ENCODE results near the gene PPP2R3A.
A peak's percentile ranks its signal among the peaks of the same experiment; 100 is the strongest.
"Not testable (repeated sequence)": the region's sequence is repeated elsewhere in the genome, so short reads cannot be mapped to it uniquely, and the experiment has no call there.

The PPP2R3A gene

DNA sequence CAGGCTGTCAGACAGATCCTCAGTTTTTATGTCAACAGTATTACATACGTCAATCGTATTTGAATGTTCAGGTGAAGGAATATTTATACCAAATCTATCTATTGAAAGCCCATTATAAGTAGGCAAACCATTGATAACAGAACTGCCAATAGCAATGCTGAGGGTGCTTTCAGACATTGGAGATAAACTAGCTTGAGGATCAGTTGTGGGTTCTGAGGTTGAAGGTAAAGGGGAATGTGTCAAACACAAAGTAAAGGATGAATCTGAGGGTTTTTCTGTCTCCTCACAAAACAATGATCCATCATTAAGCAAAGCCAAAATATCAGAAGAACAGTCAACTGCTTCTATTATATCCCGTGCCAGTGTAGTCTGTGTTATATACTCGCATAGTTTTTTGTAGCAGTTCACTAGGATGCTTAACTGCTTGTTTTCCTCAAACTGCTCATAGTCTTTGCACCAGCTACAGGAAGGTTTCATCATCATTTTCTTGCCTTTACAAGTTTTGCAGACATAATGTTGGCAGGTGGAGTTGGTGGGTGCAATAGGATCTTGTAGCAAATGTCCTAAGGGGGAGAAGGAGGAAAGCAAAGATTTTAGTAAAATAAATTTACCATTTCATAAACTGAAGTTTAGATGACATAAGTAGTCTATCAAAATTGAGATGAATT lies 186.8 kb downstream of the PPP2R3A start:
- DNase-seq (ENCODE audit: low read depth in 2 of 2): no peak

DNA sequence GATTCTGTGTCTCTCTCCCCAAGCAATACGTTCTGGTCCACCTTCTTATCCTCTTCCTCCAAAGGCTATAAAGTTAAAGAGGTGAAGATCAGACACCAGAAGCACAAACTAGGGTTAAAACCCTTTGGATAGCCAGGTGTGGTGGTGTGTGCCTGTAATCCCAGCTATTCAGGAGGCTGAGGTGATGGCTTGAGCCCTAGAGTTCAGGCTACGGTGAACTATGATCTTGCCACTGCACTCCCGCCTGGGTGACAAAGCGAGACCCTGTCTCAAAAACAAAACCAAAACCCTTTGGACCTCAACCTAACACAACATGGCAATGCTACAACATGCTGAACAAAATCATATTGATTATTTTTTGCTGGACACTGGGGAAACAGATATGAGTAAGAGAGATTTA lies 187.4 kb downstream of the PPP2R3A start:
- no peak for DNase-seq (ENCODE audit: low read depth in 2 of 2)

DNA sequence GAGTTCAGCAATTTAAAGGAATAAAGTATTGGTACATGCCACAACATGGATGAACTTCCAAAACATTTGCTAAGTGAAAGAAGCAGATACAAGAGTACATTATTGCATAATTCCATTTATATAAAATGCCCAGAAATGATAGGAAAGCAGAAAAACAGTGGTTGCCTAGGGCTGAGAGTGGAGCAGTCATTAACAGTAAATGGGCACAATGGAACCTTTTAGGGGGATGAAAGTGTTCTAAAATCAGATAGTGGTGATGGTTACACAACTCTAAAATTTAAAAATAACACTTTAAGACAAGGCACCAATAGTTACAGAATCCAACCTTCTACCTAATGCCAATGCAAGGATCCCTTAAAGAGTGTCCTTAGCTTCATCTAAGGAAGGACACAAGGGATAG lies 196.0 kb downstream of the PPP2R3A start:
- DNase-seq (ENCODE audit: low read depth in 2 of 2): no peak

DNA sequence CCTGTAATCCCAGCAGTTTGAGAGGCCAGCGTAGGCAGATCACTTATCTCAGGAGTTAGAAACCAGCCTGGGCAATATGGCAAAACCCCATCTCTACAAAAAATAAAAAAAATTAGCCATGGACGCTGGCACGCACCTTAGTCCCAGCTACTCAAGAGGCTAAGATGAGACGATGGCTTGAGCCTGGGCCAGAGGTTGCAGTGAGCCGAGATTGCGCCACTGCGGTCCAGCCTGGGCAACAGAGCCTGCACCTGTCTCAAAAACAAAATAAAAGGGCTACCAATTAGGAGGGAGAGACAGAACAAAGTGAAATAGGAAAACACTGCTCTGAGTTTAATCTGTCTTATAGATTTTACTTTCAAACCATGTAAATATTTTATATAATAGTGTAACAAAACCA lies 196.8 kb downstream of the PPP2R3A start:
- DNase-seq (ENCODE audit: low read depth in 2 of 2): no peak

DNA sequence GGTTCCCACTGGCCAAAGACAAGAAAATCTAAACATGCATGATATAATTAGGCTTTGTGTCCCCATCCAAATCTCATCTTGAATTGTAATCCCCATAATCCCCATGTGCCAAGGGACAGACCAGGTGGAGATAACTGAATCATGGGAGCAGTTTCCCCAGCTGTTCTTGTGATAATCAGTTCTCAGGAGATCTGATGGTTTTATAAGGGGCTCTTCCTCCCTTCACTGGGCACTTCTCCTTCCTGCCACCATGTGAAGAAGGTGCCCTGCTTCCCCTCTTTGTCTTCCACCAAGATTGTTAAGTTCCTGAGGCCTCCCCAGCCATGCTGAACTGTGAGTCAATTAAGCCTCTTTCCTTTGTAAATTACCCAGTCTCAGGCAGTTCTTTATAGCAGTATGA lies 198.1 kb downstream of the PPP2R3A start:
- DNase-seq (ENCODE audit: low read depth in 2 of 2): not testable (repeated sequence)

DNA sequence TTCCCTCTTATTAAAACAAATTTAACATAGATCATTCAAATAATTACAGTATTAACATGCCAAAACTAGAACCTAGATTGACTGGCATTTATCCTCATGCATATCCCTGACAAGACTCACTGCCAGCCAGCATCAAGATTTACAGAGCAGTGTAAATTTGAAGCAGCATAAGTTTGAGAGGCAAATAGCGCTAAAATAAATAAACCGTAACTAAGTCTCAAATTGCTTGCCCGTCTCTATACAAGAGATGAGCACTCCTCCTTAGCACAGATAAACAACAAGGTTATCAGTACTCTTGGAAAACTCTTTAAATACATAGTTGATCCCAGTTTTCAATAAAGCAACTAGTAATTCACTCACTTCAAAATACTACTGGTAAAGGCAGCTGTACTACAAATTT lies 201.0 kb downstream of the PPP2R3A start:
- no peak for DNase-seq (ENCODE audit: low read depth in 2 of 2)

DNA sequence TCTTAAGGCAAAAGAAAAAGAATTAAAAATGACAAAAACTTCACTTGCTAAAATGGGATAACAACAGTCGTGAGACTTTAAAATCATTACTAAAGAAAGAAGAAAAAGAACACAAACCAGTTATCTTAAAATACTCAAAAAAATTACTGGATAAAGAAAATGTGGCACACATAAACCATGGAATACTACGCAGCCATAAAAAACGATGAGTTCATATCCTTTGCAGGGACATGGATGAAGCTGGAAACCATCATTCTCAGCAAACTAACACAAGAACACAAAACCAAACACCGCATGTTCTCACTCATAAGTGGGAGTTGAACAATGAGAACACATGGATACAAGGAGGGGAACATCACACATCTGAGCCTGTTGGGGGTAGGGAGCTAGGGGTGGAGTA lies 202.7 kb downstream of the PPP2R3A start:
- not testable (repeated sequence) for DNase-seq (ENCODE audit: low read depth in 2 of 2)

DNA sequence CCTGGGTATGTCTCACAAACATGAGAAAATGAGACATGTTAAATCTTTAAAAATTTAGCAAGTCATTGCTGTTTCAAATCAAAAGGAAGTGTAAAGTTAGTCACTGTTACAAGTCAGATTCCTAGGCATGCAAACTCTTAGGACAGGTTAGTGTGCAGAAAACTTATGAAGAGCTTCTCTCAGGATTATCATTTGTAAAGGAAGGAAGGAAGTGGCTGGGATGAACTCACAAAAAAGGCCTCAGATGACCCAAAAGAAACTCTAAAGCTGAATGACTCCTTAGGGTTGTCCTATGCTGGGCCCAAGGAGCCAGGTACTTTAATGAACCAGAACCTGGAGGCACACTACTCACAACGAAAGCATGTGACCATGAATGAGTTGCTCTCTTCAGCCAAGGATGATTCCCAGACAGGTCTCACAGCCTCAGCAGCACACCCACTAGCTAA lies 205.6 kb downstream of the PPP2R3A start:
- DNase-seq (ENCODE audit: low read depth in 2 of 2): no peak

DNA sequence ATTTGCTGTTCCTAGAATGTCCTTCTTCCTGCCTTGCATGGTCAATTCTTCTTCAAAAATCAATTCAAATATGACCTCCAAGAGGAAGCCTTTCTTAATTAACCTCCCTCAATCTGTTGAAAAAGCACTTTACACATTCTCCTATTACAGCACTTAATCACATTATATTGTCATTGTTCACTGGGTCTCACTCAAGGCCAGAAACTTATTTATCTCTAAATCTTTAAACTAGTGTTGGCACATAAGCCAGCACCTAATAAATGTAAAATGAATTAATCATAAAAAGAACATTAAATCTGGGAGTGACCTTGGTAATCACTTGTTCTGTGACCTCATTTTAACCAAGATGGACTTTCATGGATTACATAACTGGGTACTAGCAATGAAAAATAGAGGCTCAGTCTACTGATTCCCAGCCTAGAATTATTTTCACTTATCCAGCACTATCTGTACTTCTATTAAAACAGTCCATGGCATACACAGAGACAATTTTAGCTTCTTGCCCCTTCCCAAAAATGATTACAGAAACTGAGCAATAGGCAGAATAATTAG lies 208.5 kb downstream of the PPP2R3A start:
- no peak for DNase-seq (ENCODE audit: low read depth in 2 of 2)

DNA sequence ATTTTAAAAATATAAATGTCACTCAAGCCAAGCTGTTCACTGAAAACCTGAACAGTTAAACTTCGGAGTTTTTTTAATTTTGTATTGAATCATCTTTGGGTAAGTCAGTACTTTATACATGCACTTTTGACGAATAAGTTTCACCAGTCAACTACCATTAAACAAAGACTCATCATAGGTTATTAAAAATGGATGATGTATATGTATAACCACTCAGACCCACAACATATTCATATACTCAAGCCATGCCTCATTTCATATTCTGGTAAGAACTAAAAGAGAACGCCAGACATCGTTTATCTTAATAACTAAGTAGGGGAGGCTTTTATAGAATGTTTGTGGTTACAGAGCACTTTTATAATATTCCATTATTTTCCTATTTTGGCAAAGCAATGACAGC lies 212.3 kb downstream of the PPP2R3A start:
- no peak for DNase-seq (ENCODE audit: low read depth in 2 of 2)

DNA sequence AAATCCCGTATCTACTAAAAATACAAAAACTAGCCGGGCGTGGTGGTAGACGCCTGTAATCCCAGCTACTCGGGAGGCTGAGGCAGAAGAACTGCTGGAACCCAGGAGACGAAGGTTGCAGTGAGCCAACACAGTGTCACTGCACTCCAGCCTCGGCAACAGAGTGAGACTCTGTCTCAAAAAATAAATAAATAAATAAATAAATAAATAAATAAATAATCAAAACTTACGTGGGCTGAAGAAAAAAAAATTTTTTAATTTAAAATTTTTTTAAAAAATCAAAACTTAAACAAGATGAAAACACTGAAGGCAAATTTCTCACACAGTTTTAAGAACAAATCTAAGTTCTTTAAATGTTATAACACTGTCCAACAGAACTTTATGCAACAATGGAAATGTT lies 216.2 kb downstream of the PPP2R3A start:
- no peak for DNase-seq (ENCODE audit: low read depth in 2 of 2)

DNA sequence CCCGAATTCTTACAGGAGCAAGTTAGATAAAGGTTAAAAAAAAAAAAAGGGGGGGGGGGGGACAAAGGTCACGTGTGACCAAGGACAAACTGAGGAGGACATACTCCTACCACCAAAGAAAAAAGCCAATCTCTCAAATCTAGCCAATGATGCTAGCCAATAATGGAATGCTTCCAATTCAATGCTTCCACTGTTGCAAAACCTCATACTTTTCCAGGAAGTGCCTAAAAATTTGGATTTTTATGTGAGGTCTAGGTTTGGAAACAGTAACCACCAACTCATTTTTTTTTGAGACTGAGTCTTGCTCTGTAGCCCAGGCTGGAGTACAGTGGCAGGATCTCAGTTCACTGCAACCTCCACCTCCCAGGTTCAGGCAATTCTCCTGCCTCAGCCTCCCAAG lies 219.2 kb downstream of the PPP2R3A start:
- no peak for DNase-seq (ENCODE audit: low read depth in 2 of 2)

DNA sequence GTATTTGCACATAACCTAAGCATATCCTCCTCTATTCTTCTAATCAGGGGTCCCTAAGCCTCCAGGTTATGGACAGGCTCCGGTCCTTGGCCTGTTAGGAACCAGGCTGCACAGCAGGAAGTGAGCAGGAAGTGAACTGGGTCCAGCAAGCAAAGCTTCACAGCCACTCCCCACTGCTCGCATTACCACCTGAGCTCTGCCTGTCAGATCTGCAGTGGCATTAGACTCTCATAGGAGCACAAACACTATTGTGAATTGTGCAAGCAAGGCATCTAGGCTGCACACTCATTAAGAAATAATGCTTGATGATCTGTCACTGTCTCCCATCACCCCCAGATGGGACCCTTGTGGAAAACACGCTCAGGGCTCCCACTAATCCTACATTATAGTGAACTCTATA lies 220.8 kb downstream of the PPP2R3A start:
- DNase-seq (ENCODE audit: low read depth in 2 of 2): no peak

DNA sequence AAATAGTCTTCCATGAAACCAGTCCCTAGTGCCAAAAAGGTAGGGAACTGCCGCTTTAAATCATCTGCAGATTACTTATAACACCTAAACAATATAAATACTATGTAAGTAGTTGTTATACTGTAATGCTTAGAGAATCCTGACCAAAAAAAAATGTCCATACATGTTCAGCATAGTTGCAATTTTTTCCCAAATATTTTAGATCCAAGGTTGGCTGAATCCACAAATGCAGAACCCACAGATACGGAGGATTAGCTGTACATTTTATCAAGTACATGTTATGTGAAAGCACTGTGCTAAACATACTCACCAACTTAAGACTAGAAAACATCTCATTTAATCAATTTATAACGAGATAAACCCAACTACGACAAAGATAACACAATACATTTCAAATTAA lies 221.3 kb downstream of the PPP2R3A start:
- DNase-seq (ENCODE audit: low read depth in 2 of 2): no peak

DNA sequence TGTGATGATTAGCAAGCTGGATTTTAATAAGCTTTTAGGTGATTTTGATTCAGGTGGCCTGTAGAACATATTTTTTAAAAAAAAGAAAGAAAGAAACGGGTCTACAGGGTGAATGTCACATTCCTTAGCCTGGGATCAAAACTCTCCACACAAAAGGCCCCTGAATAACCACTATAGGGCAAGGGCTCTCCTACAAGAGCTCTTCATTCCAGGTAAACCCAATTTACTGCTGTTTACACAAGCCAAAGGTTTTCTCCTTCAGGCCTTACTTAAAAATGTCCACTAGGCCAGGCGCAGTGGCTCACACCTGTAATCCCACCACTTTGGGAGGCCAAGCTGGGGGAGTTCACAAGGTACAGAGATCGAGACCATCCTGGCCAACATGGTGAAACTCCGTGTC lies 222.3 kb downstream of the PPP2R3A start:
- no peak for DNase-seq (ENCODE audit: low read depth in 2 of 2)

DNA sequence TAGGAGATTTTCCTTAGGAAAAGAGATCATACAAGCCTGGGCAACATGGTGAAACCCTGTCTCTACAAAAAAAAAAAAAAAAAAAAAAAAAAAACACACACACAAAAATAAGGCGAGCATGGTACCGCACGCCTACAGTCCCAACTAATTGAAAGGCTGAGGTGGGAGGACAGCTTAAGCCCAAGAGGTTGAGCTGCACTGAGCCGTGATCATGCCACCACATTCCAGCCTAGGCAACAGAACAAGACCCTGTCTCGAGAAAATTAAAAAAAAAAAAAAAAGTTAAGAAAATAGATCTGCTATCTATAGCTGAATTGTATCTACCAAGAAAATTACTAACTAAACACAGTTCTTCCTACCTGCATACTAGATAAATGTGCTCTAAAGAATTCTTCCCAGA lies 223.5 kb downstream of the PPP2R3A start:
- DNase-seq (ENCODE audit: low read depth in 2 of 2): no peak

DNA sequence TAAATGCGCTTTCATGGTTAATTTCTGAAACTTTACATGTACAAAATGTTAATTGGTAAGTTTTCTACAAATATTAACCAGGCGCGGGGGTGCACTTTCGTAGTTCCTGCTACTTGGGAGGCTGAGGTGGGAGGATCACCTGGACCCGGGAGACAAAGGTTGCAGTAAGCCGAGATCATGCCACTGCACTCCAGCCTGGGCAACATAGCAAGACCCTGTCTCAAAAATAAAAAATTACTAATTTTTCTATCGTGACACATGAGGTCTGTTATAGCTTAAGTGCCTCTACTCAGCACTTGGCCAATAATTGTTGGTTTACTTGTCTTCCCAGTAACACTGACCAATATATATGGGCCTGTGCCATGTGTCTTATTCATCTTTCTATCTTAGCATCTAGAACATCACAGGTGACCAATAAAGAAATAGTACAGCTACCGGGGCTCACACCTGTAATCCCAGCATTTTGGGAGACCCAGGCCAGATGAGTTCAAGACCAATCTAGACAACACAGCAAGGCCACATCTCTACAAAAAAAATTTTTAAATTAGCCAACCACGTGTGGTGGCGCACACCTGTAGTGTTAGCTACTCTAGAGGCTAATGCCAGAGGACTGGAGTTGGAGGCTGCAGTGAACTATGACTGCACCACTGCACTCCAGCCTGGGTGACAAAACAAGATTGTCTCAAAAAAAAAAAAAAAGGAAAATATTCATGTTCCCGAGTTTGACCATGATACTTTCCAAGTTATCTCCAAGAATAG lies 224.5 kb downstream of the PPP2R3A start:
- DNase-seq (ENCODE audit: low read depth in 2 of 2): no peak

DNA sequence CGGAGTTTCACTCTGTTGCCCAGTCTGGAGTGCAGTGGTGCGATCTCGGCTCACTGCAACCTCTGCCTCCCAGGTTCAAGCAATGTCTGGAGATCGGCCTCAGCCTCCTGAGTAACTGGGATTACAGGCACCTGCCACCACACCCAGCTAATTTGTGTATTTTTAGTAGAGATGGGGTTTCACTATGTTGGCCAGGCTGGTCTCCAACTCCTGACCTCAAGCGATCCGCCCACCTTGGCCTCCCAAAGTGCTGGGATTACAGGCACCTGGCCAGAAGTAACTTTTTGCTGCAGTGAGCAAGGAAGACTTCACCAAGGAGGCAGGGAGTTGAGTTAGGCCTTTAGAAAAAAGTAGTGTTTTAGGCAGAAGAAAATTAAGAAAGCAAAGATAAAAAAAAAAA lies 226.7 kb downstream of the PPP2R3A start:
- DNase-seq (ENCODE audit: low read depth in 2 of 2): not testable (repeated sequence)

DNA sequence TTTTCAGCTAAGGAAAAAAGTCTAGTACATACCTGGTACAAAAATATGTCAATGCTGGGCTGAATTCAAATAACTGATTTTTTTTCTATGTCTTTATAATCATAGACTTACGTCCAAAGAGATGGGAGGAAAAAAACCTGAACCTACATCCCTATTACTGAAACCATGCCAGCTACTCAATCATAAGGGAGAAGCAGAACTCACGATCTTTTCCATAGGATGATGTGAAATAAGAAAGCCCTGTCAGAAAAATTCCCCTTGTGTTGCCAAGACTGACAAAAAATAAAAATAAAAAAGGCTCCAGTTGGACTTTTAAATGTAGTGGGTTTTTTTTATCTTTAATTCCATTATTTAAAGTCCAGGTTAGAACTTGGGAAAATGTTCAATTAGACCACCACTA lies 227.3 kb downstream of the PPP2R3A start:
- DNase-seq (ENCODE audit: low read depth in 2 of 2): no peak

DNA sequence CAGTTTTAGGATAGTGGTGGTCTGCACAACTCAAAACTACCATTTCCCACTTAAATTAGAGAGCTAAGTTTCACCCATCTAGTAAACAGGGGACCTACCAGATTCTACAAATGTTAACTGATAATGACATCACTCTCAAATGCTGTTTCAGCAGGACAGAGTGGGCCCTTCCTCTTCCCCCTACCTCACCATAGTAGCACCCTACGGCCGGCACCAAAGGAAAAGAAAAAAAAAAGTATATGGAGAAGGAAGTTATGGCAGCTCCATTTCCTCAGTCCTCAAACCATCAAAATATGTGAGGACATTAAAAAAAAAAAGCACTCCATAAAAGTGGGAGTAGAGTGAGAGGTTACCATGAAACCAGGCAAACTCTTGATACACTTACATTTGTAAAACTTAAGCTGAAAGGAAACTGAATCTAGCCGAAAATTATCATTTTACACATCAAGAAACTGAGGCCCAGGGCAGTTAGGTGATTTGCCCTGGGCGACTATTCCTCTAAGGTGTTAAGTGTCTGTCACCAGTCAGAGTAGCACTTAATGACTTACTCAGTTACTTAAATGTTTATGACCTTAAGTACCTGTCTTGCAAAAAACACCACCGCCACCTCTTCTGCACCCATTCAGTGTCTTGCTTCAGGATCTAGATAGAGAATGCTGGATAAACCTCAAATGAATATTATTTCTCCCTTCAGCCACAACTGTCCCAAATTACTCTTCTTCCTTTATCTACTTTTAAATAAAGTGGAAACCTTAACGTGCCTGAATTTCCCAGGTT lies 227.9 kb downstream of the PPP2R3A start:
- DNase-seq (ENCODE audit: low read depth in 2 of 2): no peak

DNA sequence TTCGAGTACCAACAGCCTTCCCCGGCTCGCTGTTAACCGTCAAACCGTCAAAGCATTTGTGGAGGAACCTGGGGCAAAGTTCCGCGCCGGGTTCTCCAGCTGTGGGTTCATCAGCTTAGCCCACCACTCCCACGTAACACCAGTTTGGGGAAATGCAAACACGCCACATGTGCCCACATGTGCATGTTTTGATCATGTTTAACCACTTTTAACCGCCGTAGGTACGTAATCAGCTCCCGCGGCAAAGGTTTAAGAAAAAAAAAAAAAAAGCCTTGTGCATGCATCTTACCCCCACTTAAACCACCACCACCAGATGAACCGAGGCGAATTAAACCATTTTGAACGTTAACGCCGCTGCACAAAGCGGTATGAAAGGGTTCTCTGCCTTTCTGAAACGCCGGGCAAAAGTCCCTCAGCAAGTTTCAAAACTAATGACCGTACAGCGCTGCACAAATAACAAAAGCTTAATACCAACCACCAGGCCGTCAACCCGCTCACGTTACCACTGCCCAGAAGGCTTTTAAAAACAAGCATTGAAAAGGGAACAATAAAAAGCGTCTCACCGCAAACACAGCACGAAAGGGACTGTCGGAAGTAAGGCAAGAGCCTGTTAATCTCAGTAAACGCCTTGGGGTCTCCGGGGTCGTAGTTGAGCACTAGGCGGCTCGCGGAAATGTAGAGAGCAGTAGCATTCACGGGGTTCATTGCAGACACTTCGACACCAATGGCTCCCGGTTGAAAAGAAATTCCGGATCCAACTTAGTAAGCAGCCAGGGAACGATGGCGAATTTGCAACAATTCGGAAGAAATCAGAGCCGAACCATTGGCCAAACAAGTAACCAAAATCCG lies 229.1 kb downstream of the PPP2R3A start:
- DNase-seq (ENCODE audit: low read depth in 2 of 2): peak; percentile 36 to 46
